ENCODE measurements around the gene MAOA. TPM values are rescaled to one million over a fixed set of nuclear protein-coding genes. Genes with fewer than 3 reads are reported as not detected.

MAOA gene
- total and polyA plus RNA-seq, 9 of the 15 experiments (the other 6 are each of a cell fraction or from before 2014, with no cell fraction given): 0.68 to 2.7 (median 1.9) TPM

GRCh38 chrX:43735957-43736356 lies 79.9 kb downstream of the MAOA start:
- Histone ChIP-seq H3K79me2 (ENCODE audit: control insufficient read depth, insufficient read depth, low read length) (no peaks in the 10 kb centered on the region), H3K4me1 (replicated peaks in 1 of 2; ENCODE audit: control insufficient read depth in 2 of 2, insufficient read depth in 2 of 2, low read length in 2 of 2) (no peaks in the 10 kb centered on the region), H4K20me1 (replicated peaks; ENCODE audit: control insufficient read depth, insufficient read depth, low read length) (no peaks in the 10 kb centered on the region), H3K9ac (ENCODE audit: insufficient read depth in 1 of 2, low read depth in 2 of 2, low read length in 2 of 2) (no peak overlapping the region), H3K36me3 (ENCODE audit: control insufficient read depth, insufficient read depth, low read length) (no peaks in the 10 kb centered on the region), H3K4me2 (ENCODE audit: insufficient read depth, low read length) (no peak overlapping the region), H3K27me3 (ENCODE audit: control insufficient read depth in 2 of 2, insufficient read depth in 2 of 2, low read length in 2 of 2) (no peaks in the 10 kb centered on the region), H3K9me3 (replicated peaks; ENCODE audit: control insufficient read depth, insufficient read depth, low read depth, low read length) (no peaks in the 10 kb centered on the region), H2AFZ (ENCODE audit: low read depth, low read length) (no peak overlapping the region), H3K4me3 (no peak overlapping the region), H3K27ac (ENCODE audit: extremely low read depth, low read depth, low read length) (no peak overlapping the region), H3K9me1 (ENCODE audit: control insufficient read depth, insufficient read depth, low read length) (no peaks in the 10 kb centered on the region)
- ChIA-PET CTCF (ENCODE audit: low intra/inter-chr PET ratio) (no interaction called here), POLR2A (no interaction called here)
- 6% methylated on average over 3 of the region's 3 CpGs for WGBS (ENCODE audit: insufficient coverage, low coverage, missing lambda C conversion rate)
- in situ Hi-C loops (cut with MboI) (no loop called here), intact Hi-C loops (cut with micrococcal nuclease) (no loop called here)
- no TSS peak for BruUV-seq (replicated peaks)
- TF ChIP-seq PREB (CRISPR knock-in tag; IDR thresholded peaks at IDR 0.05): no peak
- TF ChIP-seq, protein P1, sequence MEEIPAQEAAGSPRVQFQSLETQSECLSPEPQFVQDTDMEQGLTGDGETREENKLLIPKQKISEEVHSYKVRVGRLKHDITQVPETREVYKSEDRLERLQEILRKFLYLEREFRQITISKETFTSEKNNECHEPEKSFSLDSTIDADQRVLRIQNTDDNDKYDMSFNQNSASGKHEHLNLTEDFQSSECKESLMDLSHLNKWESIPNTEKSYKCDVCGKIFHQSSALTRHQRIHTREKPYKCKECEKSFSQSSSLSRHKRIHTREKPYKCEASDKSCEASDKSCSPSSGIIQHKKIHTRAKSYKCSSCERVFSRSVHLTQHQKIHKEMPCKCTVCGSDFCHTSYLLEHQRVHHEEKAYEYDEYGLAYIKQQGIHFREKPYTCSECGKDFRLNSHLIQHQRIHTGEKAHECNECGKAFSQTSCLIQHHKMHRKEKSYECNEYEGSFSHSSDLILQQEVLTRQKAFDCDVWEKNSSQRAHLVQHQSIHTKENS (CRISPR knock-in tag; IDR thresholded peaks at IDR 0.05): no peak
- no peak for TF ChIP-seq PTRF (tag; IDR thresholded peaks at IDR 0.05)
- TF ChIP-seq PPARD (CRISPR knock-in tag; IDR thresholded peaks at IDR 0.05): no peak
- ATAC-seq (no peak), DNase-seq (ENCODE audit: extremely low read depth in 1 of 4, low spot score in 3 of 4) (no peak), FAIRE-seq (no peak)
